Coronary artery (tissue), 2 donors: ENCODE data around the gene MFNG.

ENCODE experiments used
- DNase-seq: peaks from one replicate; pipeline ENCODE4 v3.0.0-alpha.2; 2017; ENCODE audit warnings: low spot score
- H3K27ac ChIP-seq, 2 donors: fragments of 200-600 bp; sonication (generic); one replicate each; pipeline ENCODE4 v1.5.1; 2016 to 2019
- H3K4me3 ChIP-seq: fragments of 200-600 bp; sonication (generic); 2 replicates; pipeline ENCODE4 v1.5.1; 2016; ENCODE audit warnings: mild to moderate bottlenecking, moderate library complexity
- TF ChIP-seq, protein P1 (sequence below): fragments of 200-600 bp; sonication (generic); IDR thresholded peaks from one replicate; pipeline ENCODE4 v1.5.1; 2019; ENCODE audit warnings: antibody characterized with exemption

Gene MFNG

GRCh38 chr22:37519268-37520195 lies 33.3 kb upstream of the MFNG start, which contains the start of gene CARD10:
TSS of gene CARD10 (minus strand) at chr22:37519415. CDS start at chr22:37519200, 215 bp downstream.
- TF ChIP-seq, protein P1, sequence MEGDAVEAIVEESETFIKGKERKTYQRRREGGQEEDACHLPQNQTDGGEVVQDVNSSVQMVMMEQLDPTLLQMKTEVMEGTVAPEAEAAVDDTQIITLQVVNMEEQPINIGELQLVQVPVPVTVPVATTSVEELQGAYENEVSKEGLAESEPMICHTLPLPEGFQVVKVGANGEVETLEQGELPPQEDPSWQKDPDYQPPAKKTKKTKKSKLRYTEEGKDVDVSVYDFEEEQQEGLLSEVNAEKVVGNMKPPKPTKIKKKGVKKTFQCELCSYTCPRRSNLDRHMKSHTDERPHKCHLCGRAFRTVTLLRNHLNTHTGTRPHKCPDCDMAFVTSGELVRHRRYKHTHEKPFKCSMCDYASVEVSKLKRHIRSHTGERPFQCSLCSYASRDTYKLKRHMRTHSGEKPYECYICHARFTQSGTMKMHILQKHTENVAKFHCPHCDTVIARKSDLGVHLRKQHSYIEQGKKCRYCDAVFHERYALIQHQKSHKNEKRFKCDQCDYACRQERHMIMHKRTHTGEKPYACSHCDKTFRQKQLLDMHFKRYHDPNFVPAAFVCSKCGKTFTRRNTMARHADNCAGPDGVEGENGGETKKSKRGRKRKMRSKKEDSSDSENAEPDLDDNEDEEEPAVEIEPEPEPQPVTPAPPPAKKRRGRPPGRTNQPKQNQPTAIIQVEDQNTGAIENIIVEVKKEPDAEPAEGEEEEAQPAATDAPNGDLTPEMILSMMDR, result no peak
- Histone ChIP-seq H3K27ac (peak within 1 kb of the TSS in 1 of 2 donors; percentile 52), H3K4me3 (peak within 1 kb of the TSS; percentile 76)
- DNase-seq, result no peak

GRCh38 chr22:37518509-37519267 lies 32.5 kb upstream of the MFNG start:
- Histone ChIP-seq H3K27ac (peak overlapping the region in 1 of 2 donors; percentile 52), H3K4me3 (peak overlapping the region; percentile 76)
- TF ChIP-seq, protein P1, result no peak
- DNase-seq, result no peak

- TF ChIP-seq, protein P1, result no peak
Measured at GRCh38 chr22:37517826-37518450, 31.8 kb upstream of the MFNG start.

DNA sequence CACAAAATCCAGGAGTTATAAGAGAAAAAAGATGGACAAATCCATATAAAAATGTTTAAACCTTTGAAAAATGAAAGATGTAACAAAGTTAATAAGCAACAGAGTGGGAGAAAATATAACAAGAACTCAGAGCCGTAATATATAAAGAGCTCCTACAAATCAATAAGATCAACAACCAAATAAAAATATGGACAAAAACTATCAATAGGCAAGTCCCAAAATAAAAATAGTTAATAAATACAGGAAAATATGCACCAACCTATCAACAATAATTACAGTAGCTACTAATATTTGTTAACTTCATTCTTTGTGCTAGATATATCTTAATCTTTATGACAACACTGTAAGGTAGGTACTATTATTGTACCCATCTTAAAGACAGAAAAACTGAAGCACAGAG lies 30.3 kb upstream of the MFNG start:
- DNase-seq, result no peak
- H3K27ac ChIP-seq, result no peak overlapping the region
- H3K4me3 ChIP-seq, result no peak overlapping the region
- TF ChIP-seq, protein P1, result no peak

More at GRCh38 chr22:37517826-37518450, 31.8 kb upstream of the MFNG start:
- DNase-seq, result no peak
- H3K27ac ChIP-seq, result peak overlapping the region in 1 of 2 donors; percentile 7
- H3K4me3 ChIP-seq, result peak overlapping the region; percentile 76

DNA sequence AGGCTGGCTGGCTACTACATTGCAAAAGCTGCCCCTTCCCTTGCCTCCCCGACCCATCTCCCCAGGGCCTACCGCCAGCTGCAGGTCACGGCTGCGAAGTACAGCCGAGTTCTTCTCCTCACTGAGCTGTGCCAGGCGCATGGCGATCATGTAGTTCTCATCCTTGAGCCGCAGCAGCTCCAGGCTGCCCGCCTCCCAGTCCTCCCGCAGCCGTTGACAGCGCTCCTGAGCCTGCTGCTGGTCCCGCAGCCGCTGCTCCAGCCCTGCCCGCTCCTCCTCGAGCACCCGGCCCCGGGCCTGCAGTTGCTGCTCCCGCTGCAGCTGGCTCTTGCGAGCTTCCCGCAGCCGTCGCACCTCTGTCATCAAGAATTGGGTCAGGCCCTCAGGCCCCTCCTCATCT lies 29.7 kb upstream of the MFNG start:
- H3K27ac ChIP-seq, result no peak overlapping the region
- TF ChIP-seq, protein P1, result no peak
- DNase-seq, result no peak
- H3K4me3 ChIP-seq, result no peak overlapping the region

DNA sequence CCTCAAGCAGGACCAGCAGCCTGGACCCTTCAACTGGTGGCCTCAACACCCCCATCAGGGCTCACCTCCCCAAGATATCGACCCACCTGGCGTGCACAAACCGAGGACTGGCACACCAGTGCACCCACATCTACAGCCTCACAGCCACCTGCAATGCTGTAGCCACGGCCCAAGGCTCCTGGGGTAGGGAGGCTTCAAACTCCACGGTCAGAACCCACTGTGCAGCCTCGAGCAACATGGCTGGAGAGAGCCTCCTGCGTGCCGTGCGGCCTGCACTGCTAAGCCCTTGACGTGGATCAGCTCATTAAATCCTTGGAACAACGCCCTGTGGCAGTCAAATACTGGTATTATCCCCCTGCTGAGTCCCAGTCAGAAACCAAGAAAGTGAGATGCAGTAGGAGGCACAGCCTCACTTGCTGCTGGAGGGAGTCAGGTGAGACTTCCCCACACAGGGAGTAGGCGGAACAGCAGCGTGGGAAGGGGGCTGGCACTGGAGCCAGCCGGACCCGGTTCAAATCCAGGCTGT lies 28.4 kb upstream of the MFNG start:
- TF ChIP-seq, protein P1, result no peak
- no peak for DNase-seq
- Histone ChIP-seq H3K27ac (no peak overlapping the region), H3K4me3 (no peak overlapping the region)
